CD4-positive, alpha-beta T cell treated with Interleukin-2 at 100 ng/mL for 4 hours (primary cell): ENCODE results near the gene NRAP.
A peak's percentile ranks its signal among the peaks of the same experiment; 100 is the strongest.
"Not testable (repeated sequence)": the region's sequence is repeated elsewhere in the genome, so short reads cannot be mapped to it uniquely, and the experiment has no call there.

ENCODE experiments used
- DNase-seq: peaks from one replicate; pipeline ENCODE4 v3.0.0-alpha.2; 2020; ENCODE audit warnings: low spot score

NRAP gene

GRCh38 chr10:113680190-113681111 is 16.6 kb upstream of the NRAP start:
- DNase-seq = peak; percentile 55

- DNase-seq = peak; percentile 82
Observed at GRCh38 chr10:113679463-113680189, 15.8 kb upstream of the NRAP start, which contains the start of gene CASP7. Gene CASP7 (plus strand): TSS chr10:113679912. CDS start chr10:113697494, 17,582 bp downstream.

GRCh38 chr10:113666682-113667252 is 2.9 kb upstream of the NRAP start:
- no peak for DNase-seq

- DNase-seq = no peak
Observed at GRCh38 chr10:113665806-113666354, 2.0 kb upstream of the NRAP start.

- DNase-seq = no peak
Observed at GRCh38 chr10:113665352-113665751, 1.5 kb upstream of the NRAP start.

- DNase-seq = no peak
Observed at GRCh38 chr10:113663142-113663541, 699 bp downstream of the NRAP start.

- DNase-seq = no peak
Observed at GRCh38 chr10:113661332-113661731, 2.5 kb downstream of the NRAP start.

GRCh38 chr10:113657544-113657943 is 6.3 kb downstream of the NRAP start:
- no peak for DNase-seq

GRCh38 chr10:113656896-113657295 is 6.9 kb downstream of the NRAP start:
- DNase-seq = no peak

- not testable (repeated sequence) for DNase-seq
Observed at GRCh38 chr10:113652456-113652855, 11.4 kb downstream of the NRAP start.

GRCh38 chr10:113651898-113652297 is 11.9 kb downstream of the NRAP start:
- no peak for DNase-seq

GRCh38 chr10:113651021-113651420 is 12.8 kb downstream of the NRAP start:
- no peak for DNase-seq

- no peak for DNase-seq
Observed at GRCh38 chr10:113650172-113650571, 13.7 kb downstream of the NRAP start.

GRCh38 chr10:113648478-113648877 is 15.4 kb downstream of the NRAP start:
- DNase-seq = no peak

GRCh38 chr10:113647812-113648211 is 16.0 kb downstream of the NRAP start:
- DNase-seq = no peak

- DNase-seq = no peak
Observed at GRCh38 chr10:113646336-113647201, 17.3 kb downstream of the NRAP start.

GRCh38 chr10:113644185-113645120 is 19.4 kb downstream of the NRAP start:
- DNase-seq = no peak

- DNase-seq = no peak
Observed at GRCh38 chr10:113643183-113643582, 20.7 kb downstream of the NRAP start.

- DNase-seq = no peak
Observed at GRCh38 chr10:113641702-113642101, 22.1 kb downstream of the NRAP start.

GRCh38 chr10:113639966-113640365 is 23.9 kb downstream of the NRAP start:
- DNase-seq = no peak
